ENCODE measurements around the gene MEG3.

GRCh38 chr14:100785626-100786025 is 40.3 kb upstream of the MEG3 start:
- TF ChIP-seq POLR2A (IDR thresholded peaks at IDR 0.05) (no peak), CTCF (IDR thresholded peaks at IDR 0.05) (no peak)

All from thyroid gland (tissue), 4 donors.